NCI-H345 (cell line): Measurements from ENCODE around the gene GNG8.

Source experiments
- DNase-seq: peaks from one replicate; lab custom pipeline; 2025; lab: John Stamatoyannopoulos, UW

Gene GNG8

DNA sequence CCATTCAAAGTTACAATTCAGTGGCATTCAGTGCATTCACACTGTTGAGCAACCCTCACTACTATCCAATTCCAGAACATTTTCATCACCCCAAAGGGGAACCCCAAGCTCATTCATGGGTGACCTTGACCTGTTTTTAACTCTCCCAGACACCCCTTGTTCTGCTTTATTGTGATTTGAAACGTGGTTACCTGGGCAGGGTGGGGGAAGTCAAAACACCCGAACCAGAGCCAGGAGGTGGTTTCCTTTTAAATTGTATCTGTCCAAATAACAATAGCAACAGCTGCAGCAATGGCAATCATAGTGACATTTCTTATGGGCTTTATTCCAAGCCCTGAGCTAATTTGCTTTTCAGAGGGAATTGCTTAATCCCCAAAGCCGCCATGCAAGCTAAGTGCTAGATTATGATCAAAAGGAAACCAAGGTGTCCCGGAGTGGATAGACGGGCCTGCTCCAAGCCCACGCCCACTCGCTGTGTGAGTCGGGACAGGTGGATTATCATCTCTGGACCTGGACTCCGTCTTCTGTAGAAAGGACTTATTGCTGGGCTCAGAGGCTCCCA lies 17.3 kb downstream of the GNG8 start:
- DNase-seq: peak; percentile 1

DNA sequence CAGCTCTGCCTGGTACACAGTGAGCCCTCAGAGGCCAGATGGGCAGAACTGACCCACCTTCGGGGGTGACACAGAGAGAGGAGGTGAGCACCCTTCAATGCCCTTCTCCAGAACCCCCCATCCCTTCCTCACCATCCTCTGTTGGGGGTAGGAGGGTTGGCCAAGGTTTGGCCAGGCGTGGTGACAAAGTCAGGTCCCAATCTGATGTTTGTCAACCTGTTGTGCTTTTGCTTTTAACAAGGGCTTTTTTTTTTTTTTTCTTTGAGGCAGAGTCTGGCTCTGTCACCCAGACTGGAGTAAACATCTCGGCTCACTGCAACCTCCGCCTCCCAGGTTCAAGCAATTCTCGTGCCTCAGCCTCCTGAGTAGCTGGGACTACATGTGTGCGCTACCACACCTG lies 18.4 kb downstream of the GNG8 start:
- DNase-seq: no peak

DNA sequence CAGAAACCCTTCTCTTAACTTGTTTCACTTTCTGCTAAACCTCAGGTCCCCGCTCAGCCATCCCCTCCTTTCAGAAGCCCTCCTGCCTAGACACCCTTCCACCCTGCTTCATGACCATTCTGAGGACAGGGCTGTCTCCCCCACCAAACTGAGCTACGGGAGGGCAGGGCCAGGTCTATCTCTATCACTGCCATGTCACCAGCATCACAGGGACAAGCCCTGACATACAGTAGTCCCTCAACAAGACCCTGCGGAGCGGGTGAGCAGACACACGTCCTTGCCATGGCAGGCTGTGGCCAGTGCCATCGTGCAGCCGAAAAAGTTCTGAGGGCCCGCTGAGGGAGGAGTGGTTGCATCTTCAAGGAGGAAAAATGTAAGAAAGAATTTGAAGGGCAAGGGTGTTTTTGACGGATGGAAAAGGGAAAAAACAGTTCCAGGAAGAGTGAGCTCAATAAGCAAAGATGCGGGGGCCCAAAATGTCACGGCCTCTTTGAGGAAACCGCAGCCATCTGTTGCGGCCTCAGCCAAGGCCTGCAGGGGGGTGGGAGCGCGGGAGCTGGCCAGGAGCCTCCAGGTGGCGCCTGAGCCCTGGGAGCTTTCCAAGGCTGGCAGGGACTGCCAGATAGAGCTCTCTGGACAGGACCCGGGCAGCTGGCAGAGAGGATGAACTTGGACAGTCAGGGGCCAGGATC lies 19.2 kb downstream of the GNG8 start:
- peak; percentile 45 for DNase-seq

GRCh38 chr19:46615966-46616365 lies 20.0 kb downstream of the GNG8 start:
- DNase-seq: no peak

DNA sequence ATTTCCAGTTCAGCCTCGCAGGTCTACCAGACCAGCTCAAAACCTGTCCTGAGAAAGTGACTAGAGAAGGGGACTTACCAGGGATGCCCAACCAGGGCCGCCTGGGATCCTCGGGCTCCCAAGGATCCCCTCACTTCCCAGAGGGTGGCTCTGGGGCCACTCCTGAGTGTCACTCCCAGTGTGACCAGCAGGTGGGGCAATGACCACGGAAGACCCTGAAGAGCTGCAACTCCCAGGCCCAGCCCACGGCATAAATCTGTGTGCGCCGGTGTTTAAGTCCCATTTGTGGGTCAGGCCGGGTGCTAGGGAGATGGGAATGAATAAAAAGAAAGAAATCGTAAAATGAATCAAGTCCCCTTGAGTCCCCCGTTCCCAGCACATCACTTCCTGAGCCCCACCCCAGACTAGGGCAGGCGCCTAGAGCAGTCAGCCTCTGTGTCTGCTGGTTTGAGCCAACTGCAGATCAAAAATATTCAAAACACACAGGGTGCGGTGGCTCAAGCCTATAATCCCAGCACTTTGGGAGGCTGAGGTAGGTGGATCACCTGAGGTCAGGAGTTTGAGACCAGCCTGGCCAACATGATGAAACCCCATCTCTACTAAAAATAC lies 21.8 kb downstream of the GNG8 start:
- DNase-seq: peak; percentile 57

DNA sequence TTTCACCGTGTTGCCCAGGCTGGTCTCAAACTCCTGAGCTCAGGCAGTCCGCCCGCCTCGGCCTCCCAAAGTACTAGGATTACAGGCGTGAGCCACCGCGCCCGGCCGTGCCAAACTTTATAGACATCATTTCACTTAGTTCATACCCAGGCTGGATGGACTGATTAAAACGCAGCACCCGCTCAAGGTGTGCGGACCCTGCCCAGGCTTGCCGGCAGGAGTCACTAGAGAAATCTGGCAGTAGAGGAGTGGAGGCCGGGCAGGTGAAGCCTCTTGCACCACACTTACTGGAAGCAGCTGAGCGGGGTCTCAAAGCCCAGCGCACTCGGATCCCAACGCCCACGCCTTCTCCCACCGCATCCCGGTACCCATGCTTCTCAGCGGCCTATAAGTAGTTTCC lies 22.5 kb downstream of the GNG8 start:
- no peak for DNase-seq

GRCh38 chr19:46611776-46612175 lies 24.2 kb downstream of the GNG8 start:
- no peak for DNase-seq

GRCh38 chr19:46610851-46611770 lies 24.9 kb downstream of the GNG8 start:
- DNase-seq: no peak

DNA sequence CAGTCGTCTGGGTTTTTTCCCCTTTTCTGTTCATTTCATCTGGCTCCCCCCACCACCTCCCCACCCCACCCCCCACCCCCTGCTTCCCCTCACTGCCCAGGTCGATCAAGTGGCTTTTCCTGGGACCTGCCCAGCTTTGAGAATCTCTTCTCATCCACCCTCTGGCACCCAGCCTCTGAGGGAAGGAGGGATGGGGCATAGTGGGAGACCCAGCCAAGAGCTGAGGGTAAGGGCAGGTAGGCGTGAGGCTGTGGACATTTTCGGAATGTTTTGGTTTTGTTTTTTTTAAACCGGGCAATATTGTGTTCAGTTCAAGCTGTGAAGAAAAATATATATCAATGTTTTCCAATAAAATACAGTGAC lies 25.6 kb downstream of the GNG8 start:
- DNase-seq: no peak

GRCh38 chr19:46609511-46610412 lies 26.2 kb downstream of the GNG8 start:
- no peak for DNase-seq

DNA sequence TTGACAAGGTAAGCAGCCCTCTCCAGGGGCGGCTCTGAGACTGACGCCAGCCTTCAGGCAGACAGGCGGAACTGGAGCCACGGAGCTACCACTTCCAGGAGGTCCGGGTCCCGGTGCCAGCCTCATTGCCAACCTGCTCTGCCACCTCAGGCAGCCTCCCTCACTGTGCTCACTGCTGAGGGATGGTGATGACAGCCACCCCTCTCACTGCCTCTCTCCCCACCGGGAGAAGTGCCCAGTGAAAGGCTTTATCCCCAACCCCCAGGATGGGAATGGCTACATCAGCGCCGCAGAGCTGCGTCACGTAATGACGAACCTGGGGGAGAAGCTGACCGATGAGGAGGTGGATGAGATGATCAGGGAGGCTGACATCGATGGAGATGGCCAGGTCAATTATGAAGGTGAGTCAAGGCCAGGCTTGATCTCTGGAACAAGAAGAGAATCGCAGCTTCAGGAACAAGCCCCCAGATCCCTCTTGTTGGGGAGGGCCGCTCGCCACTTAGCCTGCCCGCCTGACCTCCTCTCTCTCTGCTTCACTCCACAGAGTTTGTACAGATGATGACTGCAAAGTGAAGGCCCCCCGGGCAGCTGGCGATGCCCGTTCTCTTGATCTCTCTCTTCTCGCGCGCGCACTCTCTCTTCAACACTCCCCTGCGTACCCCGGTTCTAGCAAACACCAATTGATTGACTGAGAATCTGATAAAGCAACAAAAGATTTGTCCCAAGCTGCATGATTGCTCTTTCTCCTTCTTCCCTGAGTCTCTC lies 27.2 kb downstream of the GNG8 start:
- no peak for DNase-seq

DNA sequence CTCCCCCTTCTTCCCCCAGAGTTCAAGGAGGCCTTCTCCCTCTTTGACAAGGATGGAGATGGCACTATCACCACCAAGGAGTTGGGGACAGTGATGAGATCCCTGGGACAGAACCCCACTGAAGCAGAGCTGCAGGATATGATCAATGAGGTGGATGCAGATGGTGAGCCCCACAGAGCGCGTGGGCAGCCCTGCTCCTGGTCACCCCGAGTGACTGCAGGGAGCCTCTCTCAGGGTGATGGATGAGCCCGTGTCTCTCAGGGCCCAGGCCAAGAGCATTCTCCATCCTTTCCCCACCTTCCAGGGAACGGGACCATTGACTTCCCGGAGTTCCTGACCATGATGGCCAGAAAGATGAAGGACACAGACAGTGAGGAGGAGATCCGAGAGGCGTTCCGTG lies 27.8 kb downstream of the GNG8 start:
- DNase-seq: no peak

DNA sequence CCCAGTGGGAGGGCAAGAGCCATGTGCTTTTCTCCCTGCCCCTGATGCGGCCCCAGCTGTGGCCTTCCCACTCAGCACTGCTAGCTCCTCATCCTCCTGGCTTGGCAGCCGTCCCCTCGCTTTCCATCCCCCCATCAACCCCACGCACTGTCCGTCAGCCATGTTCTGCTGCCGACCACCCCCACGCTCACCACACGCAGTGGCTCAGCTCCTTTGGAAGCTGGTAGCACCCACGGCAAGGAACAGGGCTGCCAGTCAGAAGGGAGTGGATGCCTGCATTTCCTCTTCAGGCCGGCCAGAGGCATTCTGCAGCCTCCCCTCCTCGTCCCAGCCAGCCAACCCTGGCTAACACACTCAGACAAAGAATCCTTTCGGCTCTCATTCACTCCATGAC lies 28.6 kb downstream of the GNG8 start:
- DNase-seq: no peak

GRCh38 chr19:46606681-46607447 lies 29.1 kb downstream of the GNG8 start:
- no peak for DNase-seq

GRCh38 chr19:46606019-46606418 lies 30.0 kb downstream of the GNG8 start:
- no peak for DNase-seq

- no peak for DNase-seq
These were observed 30.6 kb downstream of the GNG8 start for GRCh38 chr19:46605356-46605821.

GRCh38 chr19:46604781-46605355 lies 31.1 kb downstream of the GNG8 start:
- no peak for DNase-seq

GRCh38 chr19:46603752-46604231 lies 32.2 kb downstream of the GNG8 start:
- no peak for DNase-seq

- DNase-seq: no peak
These were observed 32.8 kb downstream of the GNG8 start for GRCh38 chr19:46603195-46603637.
